Stimulated activated CD8-positive, alpha-beta memory T cell treated with anti-CD3 and anti-CD28 coated beads, Interleukin-4, amount 100 ng/mL, for 4 hours (primary cell): ENCODE data around the gene RDM1.
"Not testable (repeated sequence)": the region's sequence is repeated elsewhere in the genome, so short reads cannot be mapped to it uniquely, and the experiment has no call there.

Experiments used
- DNase-seq, 2 donors: peaks; one replicate each; pipeline ENCODE4 v3.0.0-alpha.2; 2020; ENCODE audit warnings: low read depth in 2 of 2, low spot score in 1 of 2

The RDM1 gene, protein sequence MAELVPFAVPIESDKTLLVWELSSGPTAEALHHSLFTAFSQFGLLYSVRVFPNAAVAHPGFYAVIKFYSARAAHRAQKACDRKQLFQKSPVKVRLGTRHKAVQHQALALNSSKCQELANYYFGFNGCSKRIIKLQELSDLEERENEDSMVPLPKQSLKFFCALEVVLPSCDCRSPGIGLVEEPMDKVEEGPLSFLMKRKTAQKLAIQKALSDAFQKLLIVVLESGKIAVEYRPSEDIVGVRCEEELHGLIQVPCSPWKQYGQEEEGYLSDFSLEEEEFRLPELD

DNA sequence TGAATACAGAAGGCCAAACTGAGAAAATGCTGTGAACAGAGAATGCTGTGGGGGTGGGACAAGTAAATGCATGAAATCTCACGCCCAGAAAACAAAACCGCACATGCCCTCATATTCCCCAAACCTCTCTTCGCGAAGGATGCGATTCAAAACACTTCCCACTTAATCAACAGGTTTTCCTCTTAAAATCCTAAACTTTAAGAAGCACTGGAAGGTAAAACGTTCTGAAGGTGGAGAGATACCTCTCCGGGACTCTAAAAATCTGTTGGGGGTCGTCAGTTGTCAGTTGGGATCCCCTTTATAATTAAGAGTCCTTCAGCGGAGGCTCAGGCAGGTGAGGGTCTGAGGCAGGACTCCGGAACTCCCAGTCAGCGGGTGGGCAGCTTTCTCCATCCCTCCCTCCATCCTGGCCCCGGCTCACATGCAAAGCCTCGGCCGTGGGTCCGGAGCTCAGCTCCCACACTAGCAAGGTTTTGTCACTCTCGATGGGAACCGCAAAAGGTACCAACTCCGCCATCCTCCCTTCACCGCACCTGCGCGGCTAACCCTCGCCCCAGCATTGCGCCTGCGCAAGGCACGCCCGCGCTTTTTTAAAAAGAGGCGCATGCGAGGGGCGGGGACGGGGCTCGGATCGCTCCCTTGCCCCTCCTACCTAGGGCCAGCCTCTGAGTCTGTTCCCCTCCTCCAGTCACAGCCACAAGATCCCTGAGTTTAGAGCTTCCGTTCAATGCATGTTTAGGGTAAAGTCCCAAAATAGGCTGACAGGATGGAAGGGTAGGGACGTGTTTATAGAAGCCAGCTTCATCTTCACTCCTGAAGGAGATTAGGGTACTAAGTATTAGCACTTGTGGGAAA, at the start of gene RDM1:
TSS of gene RDM1 (minus strand) at position 563 of the 855 bp plus-strand sequence. CDS start at position 517, 46 bp downstream.
- DNase-seq, result peak; percentile 53 to 64

DNA sequence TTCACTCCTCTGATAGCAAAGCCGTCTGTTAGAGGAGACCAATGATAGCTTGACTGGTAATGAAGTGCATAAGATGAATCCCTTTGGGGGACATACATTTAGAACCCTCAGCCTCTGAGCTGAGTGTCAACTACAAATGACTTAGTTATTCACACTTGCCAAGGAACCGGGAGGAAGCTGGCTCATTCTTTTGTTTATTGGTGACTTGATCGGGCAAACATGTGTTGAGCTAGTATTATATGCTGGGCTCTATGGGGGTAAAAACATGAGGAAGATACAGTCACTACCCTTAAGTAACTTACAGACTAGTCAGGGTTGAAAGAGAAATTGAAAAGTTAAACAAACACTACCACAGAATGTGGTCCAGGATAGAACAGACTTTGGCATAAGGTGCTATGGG, 47.8 kb upstream of the RDM1 start:
- DNase-seq, result no peak

DNA sequence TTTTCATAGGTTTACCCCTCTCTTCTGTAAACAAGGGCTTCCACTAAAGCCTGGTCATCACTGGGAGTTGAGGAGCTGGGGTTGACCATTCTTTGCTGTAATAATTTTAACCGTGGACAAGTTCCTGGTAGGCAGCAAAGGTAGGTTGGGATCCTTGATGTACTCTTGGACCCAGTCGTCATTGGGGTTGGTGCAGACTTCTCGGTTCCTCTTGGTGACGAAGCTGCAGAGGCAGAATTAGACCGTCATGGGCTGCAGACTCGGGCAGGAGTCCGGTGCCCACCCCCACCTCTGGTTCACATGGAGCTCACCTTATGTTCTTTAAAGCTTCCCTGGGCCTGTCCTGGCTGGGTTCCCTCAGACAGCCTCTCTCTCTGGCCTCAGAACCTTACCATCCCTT, 46.9 kb upstream of the RDM1 start:
- no peak for DNase-seq

DNA sequence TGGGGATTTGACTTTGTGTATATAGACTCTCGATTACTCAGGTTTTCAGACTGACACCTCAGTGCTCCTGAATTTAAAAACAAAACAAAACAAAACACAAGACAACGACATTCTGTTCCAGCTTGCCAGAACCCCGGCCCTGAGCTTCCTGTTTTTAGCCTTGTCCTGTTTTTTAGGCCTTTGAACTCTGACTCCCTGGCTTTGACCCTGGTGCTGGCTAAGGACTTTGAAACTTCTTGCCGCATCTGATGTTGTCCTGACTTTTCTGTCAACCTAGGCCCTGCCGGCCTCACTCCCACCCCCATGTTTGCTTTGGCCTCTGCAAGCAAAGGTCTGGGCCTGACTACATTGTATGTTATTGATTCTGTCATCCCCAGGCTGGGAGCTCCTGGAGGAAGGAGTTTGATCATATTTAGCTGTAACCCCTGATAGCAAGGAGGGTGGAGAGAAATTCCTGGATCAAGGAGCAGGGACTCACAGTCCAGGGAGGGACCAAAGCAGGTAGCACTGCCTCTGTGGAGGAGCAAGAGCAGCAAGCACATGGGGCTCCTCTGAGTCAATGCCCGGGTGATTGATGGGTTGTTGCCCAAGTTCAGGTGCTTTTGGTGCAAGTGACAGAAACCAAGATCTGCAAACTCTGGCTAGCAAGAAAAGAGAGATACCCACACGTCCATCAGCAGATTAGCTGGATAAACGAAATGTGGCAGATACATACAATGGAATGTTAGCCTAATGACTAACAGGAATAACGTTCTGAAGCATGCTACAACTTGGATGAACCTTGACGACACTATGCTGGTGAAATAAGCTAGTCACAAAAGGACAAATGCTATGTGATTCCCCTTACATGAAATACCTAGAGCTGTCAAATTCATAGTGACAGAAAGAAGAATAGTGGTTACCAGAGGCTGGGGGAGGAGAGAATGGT, 43.0 kb upstream of the RDM1 start:
- no peak for DNase-seq

DNA sequence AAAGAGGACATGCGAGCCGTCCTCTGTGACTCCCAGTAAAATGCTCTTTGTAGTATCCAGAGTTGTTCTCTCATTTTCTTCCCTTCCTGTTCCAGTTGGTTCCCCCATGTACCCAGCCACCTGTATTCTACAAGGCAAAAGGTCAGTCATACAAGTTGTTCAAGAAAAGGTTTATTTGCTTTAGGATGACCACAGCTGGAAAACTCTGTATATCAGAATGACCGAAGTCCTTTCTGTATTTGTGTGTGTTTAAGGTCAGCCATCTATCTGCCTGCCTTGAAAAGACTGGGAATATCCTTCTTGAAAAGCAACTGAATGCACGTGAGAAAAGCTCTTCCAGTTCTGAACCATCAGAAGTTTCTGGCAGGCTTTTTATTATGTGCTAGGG, 42.4 kb upstream of the RDM1 start:
- DNase-seq, result no peak

DNA sequence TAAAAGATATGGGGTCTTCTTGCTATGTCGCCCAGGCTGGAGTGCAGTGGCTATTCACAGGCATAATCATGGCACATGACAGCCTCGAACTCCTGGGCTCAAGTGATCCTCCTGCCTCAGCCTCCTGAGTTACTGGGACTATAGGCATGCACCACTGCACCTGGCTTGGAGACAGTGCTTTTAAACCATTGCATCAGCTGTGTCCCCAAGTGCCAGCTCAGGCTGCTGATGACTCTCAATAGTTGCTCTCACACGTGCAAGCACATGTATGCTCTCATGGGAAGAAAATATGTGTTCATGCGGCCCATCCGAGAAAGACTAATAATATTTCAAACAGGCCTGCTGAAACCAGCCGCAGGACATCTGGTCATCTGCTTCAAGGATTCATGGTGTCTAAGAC, 42.0 kb upstream of the RDM1 start:
- no peak for DNase-seq

DNA sequence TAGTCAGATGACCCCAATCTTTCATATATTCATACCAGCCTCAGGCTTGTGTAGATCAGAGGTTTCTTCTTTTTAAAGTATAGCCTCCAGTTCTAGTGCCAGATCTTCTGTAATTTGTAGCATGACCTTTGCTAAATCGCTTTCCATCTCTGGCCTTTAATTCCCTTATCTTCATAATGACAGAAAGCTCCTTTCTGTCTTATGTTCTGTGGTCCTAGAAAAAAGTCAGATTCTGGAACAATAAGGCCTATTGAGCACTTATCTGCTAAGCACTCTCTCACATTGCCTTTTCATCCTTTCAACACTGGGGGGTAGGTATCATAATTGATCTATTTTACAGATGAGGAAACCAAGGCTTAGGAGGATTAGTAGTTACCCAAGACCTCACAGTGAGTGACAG, 41.5 kb upstream of the RDM1 start:
- no peak for DNase-seq

DNA sequence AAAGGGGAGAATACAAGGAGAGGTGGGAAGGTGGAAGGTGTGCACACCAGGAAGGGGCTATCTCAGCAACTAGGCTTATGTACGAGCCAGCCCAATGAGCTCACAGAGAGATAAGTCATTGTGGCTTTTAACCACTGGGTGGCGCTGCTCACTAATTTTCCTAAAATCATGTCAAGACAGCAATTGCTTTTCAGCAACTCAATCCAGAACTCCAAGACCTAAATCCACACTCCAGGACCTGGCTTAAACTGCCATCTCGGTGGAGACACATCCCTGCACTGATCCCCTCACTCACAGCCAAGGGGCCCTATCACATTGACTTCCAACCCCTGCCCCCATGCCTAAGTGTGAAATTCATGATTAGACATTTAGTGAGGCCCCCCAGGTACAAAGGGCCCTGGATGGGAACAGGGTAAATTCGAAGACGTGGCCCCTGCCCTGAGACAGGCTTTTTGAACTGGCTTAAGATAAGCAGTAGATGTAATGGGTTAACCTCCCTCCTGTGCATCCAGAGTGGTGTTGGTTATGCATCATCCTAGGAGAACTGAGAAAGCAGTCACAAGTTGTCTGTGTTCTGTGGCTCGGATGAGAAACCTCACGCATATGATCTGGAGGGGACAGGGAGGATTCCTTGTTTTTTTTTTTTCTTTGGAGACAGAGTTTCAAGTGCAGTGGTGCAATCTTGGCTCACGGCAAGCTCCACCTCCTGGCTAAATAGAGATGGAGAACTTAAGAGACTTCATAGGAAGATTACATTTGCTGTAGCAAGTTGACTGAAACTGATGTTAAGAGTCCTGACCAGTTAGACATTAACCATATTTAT, 39.2 kb upstream of the RDM1 start:
- peak; percentile 47 to 54 for DNase-seq

DNA sequence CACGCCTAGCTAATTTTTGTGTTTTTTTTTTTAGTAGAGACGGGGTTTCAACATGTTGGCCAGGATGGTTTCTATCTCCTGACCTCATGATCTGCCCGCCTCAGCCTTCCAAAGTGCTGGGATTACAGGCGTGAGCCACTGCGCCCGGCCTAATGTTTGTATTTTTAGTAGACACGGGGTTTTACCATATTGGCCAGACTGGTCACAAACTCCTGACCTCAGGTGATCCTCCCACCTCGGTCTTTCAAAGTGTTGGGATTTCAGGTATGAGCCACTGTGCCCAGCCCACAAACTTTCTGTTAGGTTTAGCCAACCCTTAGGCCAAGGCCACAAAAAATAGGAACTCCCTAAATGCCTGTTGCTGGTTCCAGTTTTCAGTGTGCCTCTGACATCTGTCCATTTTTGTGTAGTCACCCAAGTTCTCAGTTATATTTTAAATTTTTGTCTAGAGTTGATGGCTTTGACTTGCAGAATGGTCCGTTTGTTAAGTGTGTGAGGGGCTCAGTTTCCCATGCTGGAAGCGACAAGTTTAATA, 38.0 kb upstream of the RDM1 start:
- DNase-seq, result no peak

DNA sequence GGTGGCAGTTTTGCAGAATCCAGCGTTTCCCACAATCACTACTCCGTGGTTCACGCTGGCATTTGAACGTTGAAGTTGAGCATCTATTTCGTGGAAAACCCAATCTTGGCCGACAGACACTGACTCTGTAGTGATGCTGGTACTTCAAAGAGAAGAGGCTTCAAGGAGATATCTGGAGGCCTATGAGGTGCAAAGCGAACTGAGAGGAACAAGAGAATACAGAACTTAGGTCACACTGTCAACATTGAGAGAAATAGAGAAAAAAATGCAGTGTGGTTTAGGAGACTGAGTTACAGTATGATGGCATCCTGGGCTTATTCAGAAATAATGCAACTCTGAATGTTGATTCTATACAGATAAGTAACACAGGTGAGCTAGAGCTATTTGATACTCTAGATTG, 34.7 kb upstream of the RDM1 start:
- DNase-seq, result no peak

DNA sequence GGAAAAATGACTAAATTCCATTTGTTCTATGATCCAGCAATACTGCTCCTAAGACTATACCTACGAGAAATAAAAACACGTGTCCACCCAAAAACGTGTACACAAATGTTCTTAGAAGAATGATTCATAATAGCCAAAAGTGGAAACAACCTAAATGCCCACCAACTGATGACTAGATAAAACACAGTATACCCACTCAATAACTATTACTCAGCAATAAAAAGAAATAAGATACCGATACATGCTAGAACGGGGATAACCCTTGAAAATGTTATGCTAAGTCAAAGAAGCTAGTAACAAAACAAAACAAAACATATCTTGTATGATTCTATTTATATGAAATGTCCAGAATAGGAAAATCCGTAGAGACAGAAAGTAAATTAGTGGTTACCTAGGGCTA, 33.1 kb upstream of the RDM1 start:
- no peak for DNase-seq

DNA sequence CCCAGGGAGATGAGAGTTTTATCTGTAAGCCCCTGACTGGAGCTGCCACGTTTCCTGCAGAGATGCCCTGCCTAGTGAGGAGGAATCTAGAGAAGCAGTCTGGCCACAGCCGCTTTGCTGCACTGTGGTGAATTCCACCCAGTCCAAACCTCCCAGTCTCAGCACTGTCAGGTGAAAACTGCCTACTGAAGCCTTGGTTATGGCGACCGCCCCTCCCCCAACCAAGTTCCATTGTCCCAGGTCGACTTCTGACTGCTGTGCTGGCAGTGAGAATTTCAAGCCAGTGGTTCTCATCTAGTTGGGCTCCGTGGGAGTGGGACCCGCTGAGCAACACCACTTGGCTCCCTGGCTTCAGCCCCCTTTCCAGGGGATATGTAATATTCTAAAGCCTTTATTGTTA, 23.1 kb upstream of the RDM1 start:
- DNase-seq, result no peak

DNA sequence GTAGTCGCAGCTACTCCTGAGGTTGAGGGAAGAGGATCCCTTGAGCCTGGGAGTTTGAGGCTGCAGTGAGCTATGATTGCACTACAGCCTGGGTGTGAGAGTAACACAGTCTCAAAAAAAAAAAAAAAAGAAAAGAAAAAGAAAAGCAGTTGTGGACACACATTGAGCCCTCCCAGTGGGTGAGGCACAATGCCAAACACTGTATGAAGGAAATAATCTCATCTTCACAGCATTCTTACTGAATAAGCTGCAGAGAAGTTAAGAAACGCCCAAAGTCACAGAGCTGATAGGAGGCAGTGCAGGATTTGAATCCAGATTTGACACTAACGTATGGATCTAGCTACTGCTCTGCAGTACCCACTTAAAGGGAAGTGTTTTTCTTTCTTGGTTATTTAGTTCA, 18.8 kb upstream of the RDM1 start:
- no peak for DNase-seq

DNA sequence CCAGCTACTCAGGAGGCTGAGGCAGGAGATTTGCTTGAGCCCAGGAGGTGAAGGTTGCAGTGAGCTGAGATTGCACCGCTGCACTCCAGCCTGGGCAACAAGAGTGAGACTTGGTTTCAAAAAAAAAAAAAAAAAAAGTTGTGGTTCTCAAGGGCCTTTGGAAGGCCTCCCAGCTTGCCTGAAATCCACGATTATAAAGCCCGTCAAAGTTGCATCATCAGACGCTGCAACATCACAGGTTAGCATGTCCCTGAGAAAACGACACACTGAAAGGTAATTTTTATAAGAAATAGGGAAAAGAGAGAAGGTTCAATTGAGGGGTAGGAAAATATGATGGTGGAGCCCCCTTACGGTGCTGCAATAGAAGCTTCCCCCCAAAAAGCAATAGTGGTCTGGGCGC, 17.5 kb upstream of the RDM1 start:
- no peak for DNase-seq

DNA sequence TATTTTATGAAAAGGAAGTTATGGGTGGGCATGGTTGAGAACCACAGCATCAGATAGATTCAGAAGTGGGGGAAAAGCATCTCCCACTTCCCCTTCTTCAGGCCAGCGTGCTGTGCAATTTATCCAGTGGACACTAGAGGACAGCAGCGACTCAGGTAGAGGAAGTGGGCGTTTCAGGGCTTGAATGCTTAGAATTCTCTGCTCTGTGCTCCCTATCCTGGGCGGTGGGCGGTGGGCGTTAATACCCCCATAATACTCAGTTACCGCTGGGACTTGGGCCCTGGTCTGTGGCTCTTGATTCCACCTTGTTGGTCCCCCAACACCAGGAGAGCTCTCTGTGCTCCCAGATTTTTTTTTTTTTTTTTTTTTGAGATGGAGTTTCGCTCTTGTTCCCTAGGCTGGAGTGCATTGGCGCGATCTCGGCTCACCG, 16.6 kb upstream of the RDM1 start:
- DNase-seq, result peak in 1 of 2 donors; percentile 13

DNA sequence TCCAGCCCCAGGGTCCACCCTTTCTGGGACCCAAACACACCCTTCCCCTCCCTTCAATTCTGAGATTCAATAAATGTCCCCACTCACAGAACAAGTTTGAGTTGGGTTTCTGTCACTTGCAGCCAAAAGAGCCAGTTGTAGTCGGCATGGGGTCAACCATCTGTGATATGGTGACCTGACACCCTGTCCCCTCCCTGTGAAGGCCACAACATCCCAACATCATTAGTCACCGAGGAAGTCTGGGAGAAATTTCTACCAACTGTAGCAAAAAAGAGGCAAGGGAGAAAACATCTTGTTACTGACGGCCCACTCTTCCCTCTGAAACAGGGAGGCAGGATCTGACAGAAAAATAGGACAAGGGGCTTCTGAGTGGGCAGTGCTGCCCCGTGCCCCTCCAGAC, 13.6 kb upstream of the RDM1 start:
- DNase-seq, result no peak

DNA sequence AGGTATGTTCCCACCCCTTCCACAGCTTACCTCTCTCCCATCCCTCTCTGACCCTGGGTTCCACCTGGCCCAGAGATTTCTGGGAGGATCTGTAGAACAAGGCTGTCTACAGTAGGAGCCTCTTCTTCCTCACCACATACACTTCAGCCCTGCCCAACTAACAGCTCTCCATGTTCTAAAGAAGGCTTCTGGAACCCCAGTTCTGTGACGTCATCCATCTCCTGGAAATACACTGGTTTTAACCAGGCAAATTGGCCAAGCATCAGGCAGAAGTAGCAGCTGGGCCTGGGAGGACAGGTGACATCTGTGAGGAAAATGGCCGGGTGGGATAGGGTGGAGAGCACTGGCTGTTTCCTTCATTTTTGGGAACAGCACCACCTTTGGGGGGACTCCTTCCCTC, 13.0 kb upstream of the RDM1 start, which contains the start of gene LYZL6:
TSS of gene LYZL6 (minus strand) at position 177 of the 400 bp plus-strand sequence. CDS start 4,357 bp downstream, outside the sequence.
- no peak for DNase-seq

DNA sequence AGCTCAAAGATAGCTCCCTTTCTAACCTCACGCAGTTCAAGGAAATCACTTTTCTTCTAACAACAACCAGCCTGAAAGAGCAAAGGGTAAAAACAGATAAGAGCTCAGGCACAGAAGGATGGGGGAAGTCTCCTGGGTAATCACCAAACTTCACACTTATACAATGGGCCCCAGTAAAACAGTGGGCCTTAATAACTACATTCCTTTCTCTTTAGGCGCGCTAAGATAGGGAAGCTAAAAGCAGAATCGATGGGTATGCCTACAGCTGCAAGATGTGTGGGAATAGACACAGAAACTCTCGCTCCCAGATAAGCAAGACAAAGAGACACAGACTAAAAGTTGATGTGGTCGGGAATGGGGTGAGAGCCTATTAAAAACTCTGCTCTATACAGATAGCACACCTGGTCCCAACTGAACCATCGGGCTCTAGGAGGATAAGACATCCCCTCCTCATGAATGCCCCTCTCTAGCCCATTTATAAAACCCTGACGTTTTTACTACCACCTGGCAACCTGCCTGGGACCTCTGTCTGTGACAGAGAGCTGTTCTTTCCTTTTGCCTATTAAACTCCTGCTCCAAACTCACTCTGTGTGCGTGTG, 12.1 kb upstream of the RDM1 start:
- DNase-seq, result no peak

DNA sequence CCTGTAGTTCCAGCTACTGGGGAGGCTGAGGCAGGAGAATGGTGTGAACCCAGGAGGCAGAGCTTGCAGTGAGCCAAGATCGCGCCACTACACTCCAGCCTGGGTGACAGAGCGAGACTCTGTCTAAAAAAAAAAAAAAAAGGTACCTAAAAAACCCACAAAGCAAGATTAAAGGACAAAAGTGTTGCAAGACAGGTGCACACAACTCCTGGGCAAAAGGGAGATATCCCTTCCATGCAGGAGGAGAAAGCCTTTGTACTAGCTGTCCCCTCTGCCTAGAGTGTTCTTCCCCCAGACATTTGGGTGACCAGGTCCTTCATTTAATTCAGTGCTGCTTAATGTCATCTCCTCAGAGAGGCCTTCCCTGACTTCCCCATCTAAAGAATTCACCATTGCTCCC, 7.9 kb upstream of the RDM1 start:
- not testable (repeated sequence) for DNase-seq

DNA sequence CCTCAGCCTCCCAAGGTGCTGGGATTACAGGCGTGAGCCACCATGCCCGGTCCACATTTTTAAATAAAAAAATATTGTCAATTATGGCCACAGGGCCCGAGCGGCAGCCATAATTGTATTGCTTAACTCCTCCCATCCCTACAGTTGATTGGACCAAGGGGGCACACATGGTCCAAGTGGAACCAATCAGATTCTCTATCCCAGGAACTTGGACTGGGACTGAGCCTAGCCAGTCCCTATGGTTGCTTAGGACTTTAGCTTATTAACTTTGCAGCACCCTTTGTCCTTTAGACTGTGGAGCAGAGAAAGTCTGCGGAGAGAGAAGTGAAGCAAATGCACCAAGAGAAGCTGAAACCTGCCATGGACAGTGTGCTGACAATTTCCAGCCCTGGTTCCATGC, 5.5 kb upstream of the RDM1 start:
- no peak for DNase-seq
